Fibroblast of lung (primary cell): Measurements from ENCODE around the gene ZNF547. TPM values are rescaled to one million over a fixed set of nuclear protein-coding genes. Genes with fewer than 3 reads are reported as not detected.

Source experiments
- DNase-seq, 2 donors: peaks; one replicate each; pipeline versions ENCODE4 v3.0.0 to v3.0.0-alpha.2; 2010; ENCODE audit warnings: low read depth in 2 of 2
- H2AFZ ChIP-seq: 2 replicates; pipeline ENCODE4 v1.5.1; 2012; ENCODE audit warnings: low read length, control low read depth, inconsistent platforms
- H3K27ac ChIP-seq: 2 replicates; pipeline ENCODE4 v1.5.1; 2011; ENCODE audit warnings: low read length, control low read depth; ENCODE audit not compliant: insufficient read depth
- H3K27me3 ChIP-seq: 2 replicates; pipeline ENCODE4 v1.5.1; 2011; ENCODE audit warnings: mild to moderate bottlenecking, low read length; ENCODE audit not compliant: control insufficient read depth, insufficient read depth
- H3K36me3 ChIP-seq: 2 replicates; pipeline ENCODE4 v1.5.1; 2011; ENCODE audit warnings: low read length; ENCODE audit not compliant: control insufficient read depth, insufficient read depth
- H3K4me1 ChIP-seq: 2 replicates; pipeline ENCODE4 v1.5.1; 2011; ENCODE audit warnings: low read length; ENCODE audit not compliant: control insufficient read depth, insufficient read depth; ENCODE audit errors: extremely low read depth
- H3K4me2 ChIP-seq: 2 replicates; pipeline ENCODE4 v1.5.1; 2011; ENCODE audit warnings: low read length, control low read depth; ENCODE audit not compliant: insufficient read depth; ENCODE audit errors: extremely low read depth
- H3K4me3 ChIP-seq, 4 experiments: fragments of 200-600 bp in 1 of 4; sonication (generic) in 1 of 4; replicated peaks in 1 of 4; 2 replicates each; pipeline ENCODE4 v1.5.1; 2011 to 2016; ENCODE audit warnings: low read length in 4 of 4, low read depth in 3 of 4, mild to moderate bottlenecking in 3 of 4, control low read depth in 2 of 4, inconsistent platforms in 1 of 4, mixed read lengths in 1 of 4; ENCODE audit not compliant: insufficient read depth in 1 of 4; ENCODE audit errors: control extremely low read depth in 1 of 4
- H3K79me2 ChIP-seq: 2 replicates; pipeline ENCODE4 v1.5.1; 2012; ENCODE audit warnings: mild to moderate bottlenecking, low read length, inconsistent platforms; ENCODE audit not compliant: control insufficient read depth, insufficient read depth
- H3K9ac ChIP-seq: 2 replicates; pipeline ENCODE4 v1.5.1; 2011; ENCODE audit warnings: mild to moderate bottlenecking, low read length, control low read depth; ENCODE audit not compliant: insufficient read depth
- H3K9me3 ChIP-seq: 2 replicates; pipeline ENCODE4 v1.5.1; 2012; ENCODE audit warnings: low read depth, low read length; ENCODE audit not compliant: control insufficient read depth, insufficient read depth
- H4K20me1 ChIP-seq: 2 replicates; pipeline ENCODE4 v1.5.1; 2011; ENCODE audit warnings: low read length; ENCODE audit not compliant: control insufficient read depth, insufficient read depth; ENCODE audit errors: extremely low read depth
- EZH2 ChIP-seq: IDR thresholded peaks from 2 replicates; pipeline ENCODE4 v1.5.1; 2012; ENCODE audit warnings: low read length, control low read depth, mild to moderate bottlenecking; ENCODE audit errors: missing control alignments
- polyA plus RNA-seq, 2 donors: library from polyadenylated mRNA; depleted of rRNA in 1 of 2; stranded (reverse) in 1 of 2; unstranded in 1 of 2; fragments of >200 nt; gene quantifications; 2 replicates each; pipeline ENCODE4 v1.2.1, GENCODE V29; 2011 to 2012; ENCODE audit warnings: missing spikeins in 1 of 2
- total RNA-seq: library from RNA; depleted of rRNA; stranded (reverse); fragments of >200 nt; gene quantifications from 2 replicates; pipeline ENCODE4 v1.2.1, GENCODE V29; 2014
- TF ChIP-seq, protein P1 (sequence below), 2 donors: IDR thresholded peaks in 1 of 2; conservative IDR thresholded peaks in 1 of 2; 1 replicate in 1 of 2; 2 replicates in 1 of 2; pipeline ENCODE4 v1.5.1; 2011 to 2012; ENCODE audit warnings: low read length in 2 of 2, control low read depth in 1 of 2, inconsistent platforms in 1 of 2, low read depth in 1 of 2, mild to moderate bottlenecking in 1 of 2

Gene ZNF547
- total and polyA plus RNA-seq, 2 donors (not counting 1 experiment from before 2014, with no cell fraction given), result 2.7 to 6.1 TPM

DNA sequence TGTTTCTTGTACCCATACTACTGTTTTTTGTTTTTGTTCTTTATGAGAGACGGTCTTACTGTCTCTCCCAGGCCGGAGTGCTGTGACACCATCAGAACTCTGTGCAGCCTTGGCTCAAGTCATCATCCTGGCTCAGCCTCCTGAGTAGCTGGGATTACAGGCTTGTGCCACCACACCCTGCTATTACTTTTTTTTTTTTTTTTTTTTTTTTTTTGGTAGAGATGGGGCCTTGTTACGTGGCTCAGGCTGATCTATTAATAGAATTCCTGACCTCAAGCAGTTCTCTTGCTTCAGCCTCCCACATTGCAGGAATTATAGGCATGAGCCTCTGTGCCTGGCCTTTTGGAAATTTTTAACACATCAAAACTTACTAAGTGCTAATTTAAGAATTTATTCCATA lies 15.2 kb upstream of the ZNF547 start:
- H3K4me1 ChIP-seq, result peaks cover 2% of the 10 kb centered on the region
- no peak overlapping the region for H3K9ac ChIP-seq
- peaks cover 20% of the 10 kb centered on the region for H3K79me2 ChIP-seq
- no peak overlapping the region for H3K4me3 ChIP-seq
- no peak overlapping the region for H2AFZ ChIP-seq
- H4K20me1 ChIP-seq, result no peaks in the 10 kb centered on the region
- no peak overlapping the region for H3K4me2 ChIP-seq
- DNase-seq, result peak; percentile 27 to 47
- H3K27ac ChIP-seq, result no peak overlapping the region
- H3K9me3 ChIP-seq, result no peaks in the 10 kb centered on the region
- no peaks in the 10 kb centered on the region for H3K27me3 ChIP-seq
- H3K36me3 ChIP-seq, result no peaks in the 10 kb centered on the region
- no peak for TF ChIP-seq EZH2
- TF ChIP-seq, protein P1, sequence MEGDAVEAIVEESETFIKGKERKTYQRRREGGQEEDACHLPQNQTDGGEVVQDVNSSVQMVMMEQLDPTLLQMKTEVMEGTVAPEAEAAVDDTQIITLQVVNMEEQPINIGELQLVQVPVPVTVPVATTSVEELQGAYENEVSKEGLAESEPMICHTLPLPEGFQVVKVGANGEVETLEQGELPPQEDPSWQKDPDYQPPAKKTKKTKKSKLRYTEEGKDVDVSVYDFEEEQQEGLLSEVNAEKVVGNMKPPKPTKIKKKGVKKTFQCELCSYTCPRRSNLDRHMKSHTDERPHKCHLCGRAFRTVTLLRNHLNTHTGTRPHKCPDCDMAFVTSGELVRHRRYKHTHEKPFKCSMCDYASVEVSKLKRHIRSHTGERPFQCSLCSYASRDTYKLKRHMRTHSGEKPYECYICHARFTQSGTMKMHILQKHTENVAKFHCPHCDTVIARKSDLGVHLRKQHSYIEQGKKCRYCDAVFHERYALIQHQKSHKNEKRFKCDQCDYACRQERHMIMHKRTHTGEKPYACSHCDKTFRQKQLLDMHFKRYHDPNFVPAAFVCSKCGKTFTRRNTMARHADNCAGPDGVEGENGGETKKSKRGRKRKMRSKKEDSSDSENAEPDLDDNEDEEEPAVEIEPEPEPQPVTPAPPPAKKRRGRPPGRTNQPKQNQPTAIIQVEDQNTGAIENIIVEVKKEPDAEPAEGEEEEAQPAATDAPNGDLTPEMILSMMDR (conservative IDR thresholded peaks at IDR 0.05 in 1 of 2, IDR thresholded peaks at IDR 0.05 in 1 of 2; ENCODE audit: low read depth in 1 of 2, low read length in 2 of 2), result no peak

DNA sequence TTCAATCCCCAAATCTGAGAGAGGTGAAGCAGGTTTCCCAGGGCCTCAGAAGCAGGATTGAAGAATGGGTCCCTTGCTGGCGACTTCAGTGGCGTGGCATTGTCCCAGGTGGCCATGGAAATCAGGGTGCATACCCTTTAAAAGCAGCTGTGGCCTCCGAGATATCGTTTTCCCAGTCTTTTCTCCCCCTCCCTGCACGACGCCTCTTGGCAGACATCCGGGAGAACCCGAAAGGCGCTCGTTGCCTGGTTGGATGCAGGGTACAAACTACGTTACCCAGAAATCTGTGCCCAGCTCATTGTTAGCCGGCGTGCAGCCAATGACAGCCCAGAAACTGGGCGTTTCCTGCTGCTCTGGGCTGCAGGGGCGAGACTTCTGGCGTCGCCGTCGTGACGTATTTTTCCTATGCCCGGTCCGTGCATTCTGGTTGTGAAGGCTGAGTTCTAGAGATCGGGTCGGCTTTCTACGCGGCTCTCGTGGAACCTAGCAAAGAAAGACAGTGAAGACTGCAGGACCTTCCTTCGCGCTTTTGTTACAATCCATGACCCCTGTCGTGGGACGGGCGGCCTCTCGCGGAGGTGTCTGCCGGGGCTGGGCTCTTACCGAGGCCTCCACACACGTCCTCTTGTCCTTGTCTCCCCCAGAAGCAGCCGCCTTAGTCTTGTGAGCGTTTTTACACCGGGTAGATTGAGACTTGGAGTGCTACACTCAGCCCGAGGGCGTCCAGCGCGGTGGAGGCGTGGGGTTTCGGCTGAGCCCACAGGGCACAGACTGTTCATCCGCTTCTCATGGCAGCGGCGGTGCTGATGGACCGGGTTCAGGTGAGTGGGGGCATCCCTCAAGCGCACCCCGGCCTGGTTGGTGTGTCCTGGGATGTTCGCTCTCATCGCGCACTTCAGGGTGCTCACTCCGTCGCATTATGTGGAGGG lies 12.2 kb upstream of the ZNF547 start, which contains the start of gene ZNF304:
Gene ZNF304 (plus strand): TSS at position 395 of the 929 bp plus-strand sequence. CDS start 394 bp downstream, at position 789.
- TF ChIP-seq, protein P1 (conservative IDR thresholded peaks at IDR 0.05 in 1 of 2, IDR thresholded peaks at IDR 0.05 in 1 of 2; ENCODE audit: low read depth in 1 of 2, low read length in 2 of 2), result no peak
- no peak for TF ChIP-seq EZH2
- Histone ChIP-seq H3K9me3 (no peaks in the 10 kb centered on the region), H4K20me1 (no peaks in the 10 kb centered on the region), H3K79me2 (peaks cover 29% of the 10 kb centered on the region), H3K4me1 (peaks cover 2% of the 10 kb centered on the region), H3K9ac (peak within 1 kb of the TSS; percentile 86), H3K36me3 (peaks cover 8% of the 10 kb centered on the region), H3K27ac (peak within 1 kb of the TSS; percentile 84), H3K4me3 (peak within 1 kb of the TSS; percentile 77 to 100 (median 90)), H3K27me3 (no peaks in the 10 kb centered on the region), H3K4me2 (peak within 1 kb of the TSS; percentile 87), H2AFZ (peak within 1 kb of the TSS; percentile 99)
- peak; percentile 95 to 96 for DNase-seq

DNA sequence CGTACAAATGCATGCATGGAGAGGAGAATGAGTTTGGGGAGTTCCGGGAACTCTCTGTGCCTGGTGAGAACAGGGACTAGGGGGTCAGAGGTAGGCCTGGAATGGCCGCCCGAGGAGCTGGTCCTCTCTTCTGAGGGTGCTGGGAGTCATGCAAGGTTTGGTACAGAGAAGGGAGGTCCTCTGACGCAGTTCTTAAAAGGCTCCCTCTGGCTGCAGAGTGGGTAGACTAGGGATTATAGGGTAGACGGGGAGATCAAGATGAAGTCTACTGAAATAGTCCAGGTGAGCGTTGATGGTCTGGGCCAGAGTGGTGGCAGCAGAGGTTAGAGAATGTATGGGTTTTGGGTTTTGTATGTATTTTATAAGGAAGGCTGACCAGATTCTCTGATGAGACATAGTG lies 11.5 kb upstream of the ZNF547 start:
- H3K4me3 ChIP-seq, result peak overlapping the region; percentile 77 to 100 (median 90)
- peak overlapping the region; percentile 84 for H3K27ac ChIP-seq
- H3K4me2 ChIP-seq, result peak overlapping the region; percentile 79
- TF ChIP-seq, protein P1 (conservative IDR thresholded peaks at IDR 0.05 in 1 of 2, IDR thresholded peaks at IDR 0.05 in 1 of 2; ENCODE audit: low read depth in 1 of 2, low read length in 2 of 2), result no peak
- no peak for TF ChIP-seq EZH2
- no peak for DNase-seq
- H4K20me1 ChIP-seq, result no peaks in the 10 kb centered on the region
- peaks cover 29% of the 10 kb centered on the region for H3K79me2 ChIP-seq
- H3K9ac ChIP-seq, result peak overlapping the region; percentile 86
- H3K36me3 ChIP-seq, result peaks cover 12% of the 10 kb centered on the region
- no peaks in the 10 kb centered on the region for H3K27me3 ChIP-seq
- no peak overlapping the region for H2AFZ ChIP-seq
- no peaks in the 10 kb centered on the region for H3K9me3 ChIP-seq
- peaks cover 2% of the 10 kb centered on the region for H3K4me1 ChIP-seq
